SK-N-MC (cell line): ENCODE data around the gene MCTP2.

ENCODE experiments used
- DNase-seq: peaks from one replicate; pipeline ENCODE4 v3.0.0-alpha.2; 2011; ENCODE audit warnings: low read depth, low spot score
- H3K27ac ChIP-seq: fragments of 200-600 bp; sonication (generic); 2 replicates; pipeline ENCODE4 v1.5.1; 2016; ENCODE audit warnings: mixed run types
- H3K36me3 ChIP-seq: fragments of 200-600 bp; sonication (generic); 2 replicates; pipeline ENCODE4 v1.6.1; 2017; ENCODE audit warnings: antibody characterized with exemption, low read length, mixed read lengths; ENCODE audit not compliant: insufficient read depth
- H3K4me3 ChIP-seq: fragments of 200-600 bp; sonication (generic); 2 replicates; pipeline ENCODE4 v1.5.1; 2016
- H3K9ac ChIP-seq: fragments of 200-600 bp; sonication (generic); 2 replicates; pipeline ENCODE4 v1.8.0; 2017; ENCODE audit warnings: mixed run types, mixed read lengths; ENCODE audit not compliant: insufficient read length
- H3K9me3 ChIP-seq: fragments of 200-600 bp; sonication (generic); 2 replicates; pipeline ENCODE4 v1.6.1; 2017; ENCODE audit warnings: low read depth, mild to moderate bottlenecking, antibody characterized with exemption, low read length, moderate library complexity, mixed read lengths
- EZH2 ChIP-seq: fragments of 200-600 bp; sonication (generic); IDR thresholded peaks from one replicate; pipeline ENCODE4 v1.6.1; 2017; ENCODE audit warnings: antibody characterized with exemption
- FOXP2 ChIP-seq: optimal IDR thresholded peaks from 2 replicates; pipeline ENCODE3; 2011; ENCODE audit warnings: mild to moderate bottlenecking, moderate library complexity; ENCODE audit not compliant: insufficient read depth; ENCODE audit errors: extremely low read length, control extremely low read depth
- POLR2AphosphoS5 ChIP-seq: IDR thresholded peaks from 2 replicates; pipeline ENCODE4 v1.6.1; 2012; ENCODE audit warnings: mild to moderate bottlenecking, low read depth, low read length, borderline replicate concordance

Gene MCTP2

GRCh38 chr15:94306700-94307650, 75.6 kb downstream of the MCTP2 start:
- no peak overlapping the region for H3K27ac ChIP-seq
- no peak for DNase-seq
- H3K36me3 ChIP-seq: no peaks in the 10 kb centered on the region
- no peak overlapping the region for H3K9ac ChIP-seq
- H3K9me3 ChIP-seq: no peaks in the 10 kb centered on the region
- TF ChIP-seq FOXP2 (no peak), POLR2AphosphoS5 (no peak), EZH2 (no peak)
- H3K4me3 ChIP-seq: no peak overlapping the region

- Histone ChIP-seq H3K36me3 (no peaks in the 10 kb centered on the region), H3K9ac (no peak overlapping the region), H3K4me3 (no peak overlapping the region), H3K27ac (no peak overlapping the region), H3K9me3 (no peaks in the 10 kb centered on the region)
- DNase-seq: no peak
- TF ChIP-seq FOXP2 (no peak), POLR2AphosphoS5 (no peak), EZH2 (no peak)
Observed at GRCh38 chr15:94312946-94313345, 81.6 kb downstream of the MCTP2 start.

GRCh38 chr15:94314639-94315038, 83.3 kb downstream of the MCTP2 start:
- DNase-seq: no peak
- H3K27ac ChIP-seq: no peak overlapping the region
- H3K9ac ChIP-seq: no peak overlapping the region
- no peak overlapping the region for H3K4me3 ChIP-seq
- TF ChIP-seq POLR2AphosphoS5 (no peak), EZH2 (no peak), FOXP2 (no peak)
- no peaks in the 10 kb centered on the region for H3K9me3 ChIP-seq
- no peaks in the 10 kb centered on the region for H3K36me3 ChIP-seq

GRCh38 chr15:94317211-94317610, 85.8 kb downstream of the MCTP2 start:
- Histone ChIP-seq H3K27ac (no peak overlapping the region), H3K4me3 (no peak overlapping the region), H3K36me3 (no peaks in the 10 kb centered on the region), H3K9me3 (no peaks in the 10 kb centered on the region), H3K9ac (no peak overlapping the region)
- TF ChIP-seq EZH2: no peak
- TF ChIP-seq FOXP2: no peak
- no peak for TF ChIP-seq POLR2AphosphoS5
- no peak for DNase-seq

- H3K36me3 ChIP-seq: no peaks in the 10 kb centered on the region
Observed at GRCh38 chr15:94322141-94322540, 90.8 kb downstream of the MCTP2 start.

GRCh38 chr15:94323076-94323475, 91.7 kb downstream of the MCTP2 start:
- TF ChIP-seq POLR2AphosphoS5: no peak
- TF ChIP-seq FOXP2: no peak
- no peak for TF ChIP-seq EZH2
- no peak overlapping the region for H3K9ac ChIP-seq
- H3K27ac ChIP-seq: no peak overlapping the region
- no peaks in the 10 kb centered on the region for H3K36me3 ChIP-seq
- no peaks in the 10 kb centered on the region for H3K9me3 ChIP-seq
- no peak for DNase-seq
- H3K4me3 ChIP-seq: no peak overlapping the region

More at GRCh38 chr15:94322141-94322540, 90.8 kb downstream of the MCTP2 start:
- no peak overlapping the region for H3K27ac ChIP-seq
- no peak overlapping the region for H3K4me3 ChIP-seq
- TF ChIP-seq EZH2 (no peak), FOXP2 (no peak)
- H3K9me3 ChIP-seq: no peaks in the 10 kb centered on the region
- DNase-seq: no peak
- H3K9ac ChIP-seq: no peak overlapping the region

GRCh38 chr15:94324117-94324826, 92.9 kb downstream of the MCTP2 start:
- Histone ChIP-seq H3K36me3 (no peaks in the 10 kb centered on the region), H3K9me3 (no peaks in the 10 kb centered on the region), H3K27ac (no peak overlapping the region), H3K4me3 (no peak overlapping the region), H3K9ac (no peak overlapping the region)
- no peak for TF ChIP-seq EZH2
- TF ChIP-seq FOXP2: no peak
- no peak for TF ChIP-seq POLR2AphosphoS5
- DNase-seq: peak; percentile 30

- DNase-seq: no peak
- Histone ChIP-seq H3K4me3 (no peak overlapping the region), H3K36me3 (no peaks in the 10 kb centered on the region)
Observed at GRCh38 chr15:94324835-94325767, 93.7 kb downstream of the MCTP2 start.

More at GRCh38 chr15:94324835-94325767, 93.7 kb downstream of the MCTP2 start:
- H3K9me3 ChIP-seq: no peaks in the 10 kb centered on the region
- no peak overlapping the region for H3K27ac ChIP-seq
- no peak overlapping the region for H3K9ac ChIP-seq
- no peak for TF ChIP-seq FOXP2
- no peak for TF ChIP-seq EZH2
- no peak for TF ChIP-seq POLR2AphosphoS5
